CD4-positive, alpha-beta T cell treated with Interleukin-1 beta for 1 hour (primary cell): ENCODE data around the gene LNX1.

Experiments used
- DNase-seq, 2 donors: peaks; one replicate each; pipeline ENCODE4 v3.0.0-alpha.2; 2020 to 2022

Gene LNX1

GRCh38 chr4:53532521-53532920, 58.8 kb downstream of the LNX1 start:
- DNase-seq: no peak

- no peak for DNase-seq
Measured at GRCh38 chr4:53531585-53532224, 59.6 kb downstream of the LNX1 start.

GRCh38 chr4:53529025-53529424, 62.3 kb downstream of the LNX1 start:
- DNase-seq: no peak

GRCh38 chr4:53527930-53528329, 63.4 kb downstream of the LNX1 start:
- no peak for DNase-seq

GRCh38 chr4:53527326-53527725, 64.0 kb downstream of the LNX1 start:
- no peak for DNase-seq

GRCh38 chr4:53522334-53522733, 69.0 kb downstream of the LNX1 start:
- DNase-seq: no peak

- DNase-seq: no peak
Measured at GRCh38 chr4:53520116-53520515, 71.2 kb downstream of the LNX1 start.

GRCh38 chr4:53518807-53519206, 72.5 kb downstream of the LNX1 start:
- no peak for DNase-seq

GRCh38 chr4:53515076-53515475, 76.2 kb downstream of the LNX1 start:
- DNase-seq: no peak

GRCh38 chr4:53514509-53514908, 76.8 kb downstream of the LNX1 start:
- DNase-seq: no peak

GRCh38 chr4:53512608-53513007, 78.7 kb downstream of the LNX1 start:
- no peak for DNase-seq

- DNase-seq: no peak
Measured at GRCh38 chr4:53511014-53511413, 80.3 kb downstream of the LNX1 start.

- DNase-seq: no peak
Measured at GRCh38 chr4:53510321-53510720, 81.0 kb downstream of the LNX1 start.

- DNase-seq: no peak
Measured at GRCh38 chr4:53508446-53508845, 82.8 kb downstream of the LNX1 start.

GRCh38 chr4:53507671-53508286, 83.5 kb downstream of the LNX1 start:
- DNase-seq: no peak

- no peak for DNase-seq
Measured at GRCh38 chr4:53507058-53507457, 84.2 kb downstream of the LNX1 start.

GRCh38 chr4:53505947-53506346, 85.3 kb downstream of the LNX1 start:
- DNase-seq: no peak

GRCh38 chr4:53502094-53502493, 89.2 kb downstream of the LNX1 start:
- no peak for DNase-seq

GRCh38 chr4:53501561-53501960, 89.7 kb downstream of the LNX1 start:
- no peak for DNase-seq

- DNase-seq: no peak
Measured at GRCh38 chr4:53500546-53500945, 90.7 kb downstream of the LNX1 start.

GRCh38 chr4:53499791-53500190, 91.5 kb downstream of the LNX1 start:
- DNase-seq: no peak

- no peak for DNase-seq
Measured at GRCh38 chr4:53498706-53499105, 92.6 kb downstream of the LNX1 start.

GRCh38 chr4:53497487-53498244, 93.6 kb downstream of the LNX1 start:
- DNase-seq: no peak

GRCh38 chr4:53494851-53495250, 96.4 kb downstream of the LNX1 start:
- DNase-seq: no peak
